Gastroesophageal sphincter (tissue), 4 donors: ENCODE data around the gene MTMR11. TPM values are rescaled to one million over a fixed set of nuclear protein-coding genes. Genes with fewer than 3 reads are reported as not detected.

Experiments used
- ATAC-seq: fragments of 150-250 bp; one replicate; pipeline ENCODE4 v1.9.1; 2016; ENCODE audit warnings: mild to moderate bottlenecking, moderate library complexity
- H3K27ac ChIP-seq, 4 donors: fragments of 200-600 bp; sonication (generic) in 3 of 4; 1 replicate in 3 of 4; 2 replicates in 1 of 4; pipeline ENCODE4 v1.5.1; 2016 to 2019
- H3K27me3 ChIP-seq: fragments of 200-600 bp; sonication (generic); one replicate; pipeline ENCODE4 v1.5.1; 2019
- H3K36me3 ChIP-seq, 2 donors: fragments of 200-600 bp; sonication (generic); one replicate each; pipeline ENCODE4 v1.5.1; 2019; ENCODE audit warnings: control low read depth in 1 of 2
- H3K4me1 ChIP-seq, 3 donors: fragments of 200-600 bp; sonication (generic); 1 replicate in 2 of 3; 2 replicates in 1 of 3; pipeline ENCODE4 v1.5.1; 2016 to 2019; ENCODE audit warnings: control low read depth in 2 of 3
- H3K4me3 ChIP-seq, 2 donors: fragments of 200-600 bp; sonication (generic); one replicate each; pipeline ENCODE4 v1.5.1; 2019; ENCODE audit warnings: mild to moderate bottlenecking in 1 of 2, moderate library complexity in 1 of 2
- H3K9me3 ChIP-seq, 3 donors: fragments of 200-600 bp; sonication (generic); one replicate each; pipeline ENCODE4 v1.5.1; 2017 to 2019; ENCODE audit warnings: control low read depth in 2 of 3
- EP300 ChIP-seq: sonication (generic); formaldehyde crosslinking; IDR thresholded peaks from one replicate; pipeline ENCODE4 v1.6.1; 2017; ENCODE audit warnings: antibody characterized with exemption, mild to moderate bottlenecking
- POLR2A ChIP-seq, 2 donors: fragments of 450-650 bp; IDR thresholded peaks; one replicate each; pipeline ENCODE4 v1.6.1; 2017; ENCODE audit warnings: antibody characterized with exemption in 2 of 2, mild to moderate bottlenecking in 2 of 2, moderate library complexity in 1 of 2
- POLR2AphosphoS5 ChIP-seq: sonication (generic); formaldehyde crosslinking; IDR thresholded peaks from one replicate; pipeline ENCODE4 v1.6.1; 2017; ENCODE audit warnings: antibody characterized with exemption
- WGBS, 2 donors: methylation state at CpG; one replicate each; pipeline ENCODE4 v1.1.5; 2018; ENCODE audit warnings: low coverage in 1 of 2; 5-methylcytosine and 5-hydroxymethylcytosine counted together
- total RNA-seq, 4 donors: library from RNA; depleted of rRNA; stranded (reverse); fragments of >200 nt; gene quantifications; one replicate each; pipeline ENCODE4 v1.1.0, GENCODE V29; 2016
- TF ChIP-seq, protein P1 (sequence below), 4 experiments: fragments of 200-600 bp in 2 of 4; fragments of 450-650 bp in 2 of 4; sonication (generic) in 1 of 4; IDR thresholded peaks; one replicate each; pipeline ENCODE4 v1.5.1; 2017 to 2019; ENCODE audit warnings: antibody characterized with exemption in 4 of 4, mild to moderate bottlenecking in 2 of 4, moderate library complexity in 2 of 4

The MTMR11 gene
- 10 to 100 TPM; 10.6 to 20.6 (median 14.4) TPM for total RNA-seq

- peak; percentile 39 for ATAC-seq
- Histone ChIP-seq H3K4me1 (peaks cover 3 to 57% (median 16%) of the 10 kb centered on the region in 3 donors), H3K36me3 (peaks cover 0 to 21% of the 10 kb centered on the region in 2 donors), H3K27me3 (no peaks in the 10 kb centered on the region), H3K9me3 (no peaks in the 10 kb centered on the region), H3K27ac (peak within 1 kb of the TSS; percentile 69 to 87 (median 80)), H3K4me3 (peak within 1 kb of the TSS; percentile 57 to 91)
- 6 to 14% methylated on average over 10 to 12 of the region's 18 CpGs for WGBS, 2 donors
- TF ChIP-seq EP300, result no peak
- TF ChIP-seq POLR2AphosphoS5, result no peak
- TF ChIP-seq, protein P1, sequence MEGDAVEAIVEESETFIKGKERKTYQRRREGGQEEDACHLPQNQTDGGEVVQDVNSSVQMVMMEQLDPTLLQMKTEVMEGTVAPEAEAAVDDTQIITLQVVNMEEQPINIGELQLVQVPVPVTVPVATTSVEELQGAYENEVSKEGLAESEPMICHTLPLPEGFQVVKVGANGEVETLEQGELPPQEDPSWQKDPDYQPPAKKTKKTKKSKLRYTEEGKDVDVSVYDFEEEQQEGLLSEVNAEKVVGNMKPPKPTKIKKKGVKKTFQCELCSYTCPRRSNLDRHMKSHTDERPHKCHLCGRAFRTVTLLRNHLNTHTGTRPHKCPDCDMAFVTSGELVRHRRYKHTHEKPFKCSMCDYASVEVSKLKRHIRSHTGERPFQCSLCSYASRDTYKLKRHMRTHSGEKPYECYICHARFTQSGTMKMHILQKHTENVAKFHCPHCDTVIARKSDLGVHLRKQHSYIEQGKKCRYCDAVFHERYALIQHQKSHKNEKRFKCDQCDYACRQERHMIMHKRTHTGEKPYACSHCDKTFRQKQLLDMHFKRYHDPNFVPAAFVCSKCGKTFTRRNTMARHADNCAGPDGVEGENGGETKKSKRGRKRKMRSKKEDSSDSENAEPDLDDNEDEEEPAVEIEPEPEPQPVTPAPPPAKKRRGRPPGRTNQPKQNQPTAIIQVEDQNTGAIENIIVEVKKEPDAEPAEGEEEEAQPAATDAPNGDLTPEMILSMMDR (IDR thresholded peaks at IDR 0.05), result no peak
- TF ChIP-seq POLR2A (IDR thresholded peaks at IDR 0.05), result no peak
Measured at GRCh38 chr1:149936170-149936991, at the start of gene MTMR11. Gene MTMR11 (minus strand): TSS chr1:149936879. CDS start chr1:149936647, 232 bp downstream.

GRCh38 chr1:149979972-149980540 is 43.4 kb upstream of the MTMR11 start:
- TF ChIP-seq, protein P1 (IDR thresholded peaks at IDR 0.05), result no peak
- TF ChIP-seq POLR2AphosphoS5, result no peak
- no peak for TF ChIP-seq POLR2A (IDR thresholded peaks at IDR 0.05)
- no peak for TF ChIP-seq EP300
- 93% methylated on average over 3 of the region's 3 CpGs; no CpG with 5 or more reads in 1 of the 2 donors for WGBS, 2 donors
- no peak for ATAC-seq
- Histone ChIP-seq H3K36me3 (peaks cover 2 to 28% of the 10 kb centered on the region in 2 donors), H3K9me3 (no peaks in the 10 kb centered on the region), H3K4me1 (peaks cover 3 to 55% (median 12%) of the 10 kb centered on the region in 3 donors), H3K27me3 (no peaks in the 10 kb centered on the region), H3K4me3 (no peak overlapping the region), H3K27ac (no peak overlapping the region)

DNA sequence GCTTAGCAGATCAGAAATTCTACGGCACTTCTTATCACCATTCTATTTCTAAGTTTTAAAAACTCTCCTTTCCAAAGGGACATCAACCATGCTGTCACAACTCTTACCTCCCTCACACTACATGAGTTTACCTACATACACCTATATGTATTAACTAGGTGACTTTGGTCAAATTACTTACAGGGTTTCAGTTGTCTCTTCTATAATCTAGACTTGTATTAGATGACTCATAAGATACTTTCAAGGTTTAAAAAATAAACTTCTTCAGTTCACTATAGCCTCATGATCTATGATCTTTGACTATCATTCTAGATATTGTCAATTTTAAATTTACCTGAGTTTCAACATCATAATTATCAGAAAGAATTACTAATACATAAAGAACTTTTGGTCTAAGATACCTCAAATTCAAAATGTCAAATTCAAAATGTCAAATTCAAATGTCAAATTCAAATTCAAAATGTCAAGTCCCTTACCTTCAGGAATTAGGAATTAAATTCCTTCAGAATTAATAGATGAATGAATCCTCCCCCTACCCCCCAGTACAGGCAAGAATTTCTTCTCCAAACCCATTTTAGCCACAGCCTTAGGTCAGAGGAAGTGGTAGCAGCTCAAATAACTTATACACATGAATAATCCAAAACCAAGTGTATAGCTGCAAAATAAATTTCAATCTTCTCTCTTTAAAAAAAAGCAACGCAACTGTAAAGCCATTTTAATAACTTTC is 42.7 kb upstream of the MTMR11 start:
- Histone ChIP-seq H3K9me3 (no peaks in the 10 kb centered on the region), H3K27ac (no peak overlapping the region), H3K27me3 (no peaks in the 10 kb centered on the region), H3K36me3 (peaks cover 2 to 32% of the 10 kb centered on the region in 2 donors), H3K4me1 (peaks cover 3 to 55% (median 12%) of the 10 kb centered on the region in 3 donors), H3K4me3 (no peak overlapping the region)
- WGBS, 2 donors, result 72 to 96% methylated on average over 2 of the region's 2 CpGs
- no peak for TF ChIP-seq EP300
- TF ChIP-seq POLR2AphosphoS5, result no peak
- TF ChIP-seq, protein P1 (IDR thresholded peaks at IDR 0.05), result no peak
- no peak for TF ChIP-seq POLR2A (IDR thresholded peaks at IDR 0.05)
- ATAC-seq, result no peak

- H3K27ac ChIP-seq, result no peak overlapping the region
Measured at GRCh38 chr1:149978547-149979023, 41.9 kb upstream of the MTMR11 start.

More at GRCh38 chr1:149978547-149979023, 41.9 kb upstream of the MTMR11 start:
- Histone ChIP-seq H3K4me3 (no peak overlapping the region), H3K4me1 (peaks cover 3 to 55% (median 12%) of the 10 kb centered on the region in 3 donors), H3K27me3 (no peaks in the 10 kb centered on the region), H3K9me3 (no peaks in the 10 kb centered on the region), H3K36me3 (peaks cover 2 to 40% of the 10 kb centered on the region in 2 donors)
- no peak for TF ChIP-seq POLR2A (IDR thresholded peaks at IDR 0.05)
- TF ChIP-seq, protein P1 (IDR thresholded peaks at IDR 0.05), result no peak
- TF ChIP-seq EP300, result no peak
- TF ChIP-seq POLR2AphosphoS5, result no peak
- WGBS, 2 donors, result 38 to 40% methylated on average over 1 of the region's 1 CpG
- no peak for ATAC-seq
